KMS-11 (cell line): ENCODE results near the gene MAP3K9.

Experiments
- H2AFZ ChIP-seq: fragments of 200-600 bp; sonication (generic); 2 replicates; pipeline ENCODE4 v1.6.1; 2016; ENCODE audit warnings: antibody characterized with exemption, mixed run types, low read depth
- H3K27ac ChIP-seq: fragments of 200-600 bp; sonication (generic); 2 replicates; pipeline ENCODE4 v1.6.1; 2016; ENCODE audit warnings: mild to moderate bottlenecking, mixed run types
- H3K27me3 ChIP-seq: fragments of 200-600 bp; sonication (generic); 2 replicates; pipeline ENCODE4 v1.6.1; 2017; ENCODE audit warnings: mild to moderate bottlenecking, low read depth, mixed run types, moderate library complexity; ENCODE audit not compliant: insufficient read depth
- H3K36me3 ChIP-seq: fragments of 200-600 bp; sonication (generic); 2 replicates; pipeline ENCODE4 v1.6.1; 2017; ENCODE audit warnings: mild to moderate bottlenecking, mixed run types; ENCODE audit not compliant: insufficient read depth
- H3K4me1 ChIP-seq: fragments of 200-600 bp; sonication (generic); 2 replicates; pipeline ENCODE4 v1.6.1; 2016; ENCODE audit warnings: mild to moderate bottlenecking, low read depth, mixed run types; ENCODE audit not compliant: poor library complexity, severe bottlenecking
- H3K4me2 ChIP-seq: fragments of 200-600 bp; sonication (generic); 2 replicates; pipeline ENCODE4 v1.7.0; 2016; ENCODE audit warnings: mild to moderate bottlenecking, mixed run types
- H3K4me3 ChIP-seq: fragments of 200-600 bp; sonication (generic); IDR thresholded peaks from 2 replicates; pipeline ENCODE4 v1.6.1; 2017; ENCODE audit warnings: low read depth, low read length, mixed read lengths; ENCODE audit not compliant: insufficient read depth
- H3K79me2 ChIP-seq: fragments of 200-600 bp; sonication (generic); 2 replicates; pipeline ENCODE4 v1.6.1; 2016; ENCODE audit warnings: low read depth, mixed run types; ENCODE audit not compliant: insufficient read depth
- H3K9ac ChIP-seq: fragments of 200-600 bp; sonication (generic); 2 replicates; pipeline ENCODE4 v1.6.1; 2016; ENCODE audit warnings: mild to moderate bottlenecking, mixed run types
- H4K20me1 ChIP-seq: fragments of 200-600 bp; sonication (generic); 2 replicates; pipeline ENCODE4 v1.6.1; 2016; ENCODE audit warnings: mild to moderate bottlenecking, mixed run types; ENCODE audit not compliant: insufficient read depth
- CTCF ChIP-seq: fragments of 200-600 bp; sonication (generic); conservative IDR thresholded peaks from 2 replicates; pipeline ENCODE4 v1.6.1; 2017; ENCODE audit warnings: low read depth, mild to moderate bottlenecking, antibody characterized with exemption, low read length, moderate library complexity, mixed read lengths

Gene MAP3K9

GRCh38 chr14:70724110-70724509, 85.2 kb downstream of the MAP3K9 start:
- Histone ChIP-seq H2AFZ (no peak overlapping the region), H4K20me1 (no peaks in the 10 kb centered on the region), H3K36me3 (no peaks in the 10 kb centered on the region), H3K27ac (no peak overlapping the region), H3K4me1 (no peaks in the 10 kb centered on the region), H3K4me3 (no peak overlapping the region), H3K4me2 (no peak overlapping the region), H3K9ac (no peak overlapping the region), H3K79me2 (no peaks in the 10 kb centered on the region), H3K27me3 (no peaks in the 10 kb centered on the region)
- TF ChIP-seq CTCF = no peak

- no peaks in the 10 kb centered on the region for H3K27me3 ChIP-seq
- no peak overlapping the region for H3K4me2 ChIP-seq
- H3K27ac ChIP-seq = no peak overlapping the region
- H3K4me3 ChIP-seq = no peak overlapping the region
- TF ChIP-seq CTCF = no peak
- no peaks in the 10 kb centered on the region for H3K36me3 ChIP-seq
- H2AFZ ChIP-seq = no peak overlapping the region
- H4K20me1 ChIP-seq = no peaks in the 10 kb centered on the region
- no peak overlapping the region for H3K9ac ChIP-seq
- H3K4me1 ChIP-seq = no peaks in the 10 kb centered on the region
- no peaks in the 10 kb centered on the region for H3K79me2 ChIP-seq
These were observed 86.0 kb downstream of the MAP3K9 start for GRCh38 chr14:70723276-70723675.

- no peak overlapping the region for H3K9ac ChIP-seq
- no peaks in the 10 kb centered on the region for H4K20me1 ChIP-seq
- TF ChIP-seq CTCF = no peak
- no peak overlapping the region for H3K4me2 ChIP-seq
- no peak overlapping the region for H3K27ac ChIP-seq
- H3K4me3 ChIP-seq = no peak overlapping the region
- H3K36me3 ChIP-seq = no peaks in the 10 kb centered on the region
- no peak overlapping the region for H2AFZ ChIP-seq
- H3K79me2 ChIP-seq = no peaks in the 10 kb centered on the region
- no peaks in the 10 kb centered on the region for H3K27me3 ChIP-seq
- no peaks in the 10 kb centered on the region for H3K4me1 ChIP-seq
These were observed 86.9 kb downstream of the MAP3K9 start for GRCh38 chr14:70722418-70722817.

GRCh38 chr14:70721542-70721941, 87.8 kb downstream of the MAP3K9 start:
- no peak overlapping the region for H3K27ac ChIP-seq
- H4K20me1 ChIP-seq = no peaks in the 10 kb centered on the region
- H3K4me1 ChIP-seq = no peaks in the 10 kb centered on the region
- H3K4me2 ChIP-seq = no peak overlapping the region
- H3K4me3 ChIP-seq = no peak overlapping the region
- TF ChIP-seq CTCF = no peak
- H3K27me3 ChIP-seq = no peaks in the 10 kb centered on the region
- no peak overlapping the region for H3K9ac ChIP-seq
- no peaks in the 10 kb centered on the region for H3K36me3 ChIP-seq
- no peak overlapping the region for H2AFZ ChIP-seq
- no peaks in the 10 kb centered on the region for H3K79me2 ChIP-seq
